H1 (cell line): ENCODE results near the gene SEC31A. TPM values are rescaled to one million over a fixed set of nuclear protein-coding genes. Genes with fewer than 3 reads are reported as not detected.

ENCODE experiments used
- CTCF ChIA-PET: fragments of 300-600 bp; sonication (Branson Sonifier 250); formaldehyde crosslinking; loops from one replicate; lab custom pipeline; 2021; ENCODE audit not compliant: partially characterized antibody; lab: Charles Lee
- POLR2A ChIA-PET: fragments of 300-600 bp; sonication (Branson Sonifier 250); formaldehyde crosslinking; loops from one replicate; lab custom pipeline; 2021; ENCODE audit warnings: inconsistent platforms; ENCODE audit not compliant: partially characterized antibody; lab: Charles Lee
- DNase-seq, 2 experiments: peaks; one replicate each; pipeline versions ENCODE4 v3.0.0 to v3.0.0-alpha.2; 2010 to 2022; ENCODE audit warnings: low spot score in 2 of 2, low read depth in 1 of 2, mixed read lengths in 1 of 2
- FAIRE-seq: peaks from 2 replicates; lab custom pipeline; 2011; peaks lifted over from hg19 to GRCh38; lab: Jason Lieb, UNC
- H2AFZ ChIP-seq: 2 replicates; pipeline ENCODE4 v1.8.1; 2012; ENCODE audit warnings: low read length, inconsistent platforms
- H2AK5ac ChIP-seq: 2 replicates; pipeline ENCODE4 v1.6.1; 2013; ENCODE audit warnings: low read depth, low read length
- H2BK120ac ChIP-seq: replicated peaks from 2 replicates; pipeline ENCODE3; 2013; ENCODE audit warnings: low read depth, low read length, inconsistent platforms
- H2BK12ac ChIP-seq: 2 replicates; pipeline ENCODE4 v1.6.1; 2013; ENCODE audit warnings: low read depth, low read length
- H2BK15ac ChIP-seq: 2 replicates; pipeline ENCODE4 v1.6.1; 2013; ENCODE audit warnings: low read length
- H2BK20ac ChIP-seq: 2 replicates; pipeline ENCODE4 v1.6.1; 2013; ENCODE audit warnings: low read length
- H2BK5ac ChIP-seq: 2 replicates; pipeline ENCODE4 v1.6.1; 2013; ENCODE audit warnings: low read depth, low read length
- H3K14ac ChIP-seq: 2 replicates; pipeline ENCODE4 v1.6.1; 2013; ENCODE audit warnings: inconsistent platforms; ENCODE audit not compliant: insufficient read length
- H3K18ac ChIP-seq: 2 replicates; pipeline ENCODE4 v1.6.1; 2013; ENCODE audit warnings: low read length; ENCODE audit errors: extremely low read depth
- H3K23ac ChIP-seq: 2 replicates; pipeline ENCODE4 v1.6.1; 2013; ENCODE audit warnings: inconsistent platforms; ENCODE audit not compliant: insufficient read length
- H3K23me2 ChIP-seq: 2 replicates; pipeline ENCODE4 v1.6.1; 2013; ENCODE audit warnings: low read depth, low read length
- H3K27ac ChIP-seq: 2 replicates; pipeline ENCODE4 v1.6.1; 2011; ENCODE audit warnings: low read depth, low read length, inconsistent platforms
- H3K27me3 ChIP-seq, 4 experiments: replicated peaks in 1 of 4; 1 replicate in 1 of 4; 2 replicates in 3 of 4; pipeline versions ENCODE4 v1.6.1 to v1.8.1; 2011 to 2013; ENCODE audit warnings: low read length in 3 of 4, mild to moderate bottlenecking in 3 of 4, inconsistent platforms in 2 of 4, mixed read lengths in 2 of 4, moderate library complexity in 1 of 4; ENCODE audit not compliant: control insufficient read depth in 3 of 4, insufficient read depth in 3 of 4; ENCODE audit errors: extremely low read depth in 1 of 4
- H3K36me3 ChIP-seq, 4 experiments: 2 replicates each; pipeline versions ENCODE4 v1.6.1 to v1.8.1; 2011 to 2013; ENCODE audit warnings: mild to moderate bottlenecking in 4 of 4, low read length in 3 of 4, moderate library complexity in 2 of 4, control low read depth in 1 of 4, inconsistent platforms in 1 of 4; ENCODE audit not compliant: insufficient read depth in 4 of 4, control insufficient read depth in 2 of 4
- H3K4ac ChIP-seq: replicated peaks from 2 replicates; pipeline ENCODE3; 2013; ENCODE audit warnings: low read length, low read depth, mixed read lengths, inconsistent platforms; ENCODE audit not compliant: insufficient read length
- H3K4me1 ChIP-seq, 4 experiments: replicated peaks in 1 of 4; 1 replicate in 1 of 4; 2 replicates in 3 of 4; pipeline versions ENCODE4 v1.6.1 to v1.8.1; 2011 to 2013; ENCODE audit warnings: low read length in 3 of 4, inconsistent platforms in 2 of 4, mixed read lengths in 1 of 4; ENCODE audit not compliant: insufficient read depth in 4 of 4, control insufficient read depth in 3 of 4
- H3K4me2 ChIP-seq, 2 experiments: 2 replicates each; pipeline versions ENCODE4 v1.6.1 to v1.8.1; 2011 to 2013; ENCODE audit warnings: low read depth in 2 of 2, low read length in 2 of 2, control low read depth in 1 of 2, inconsistent platforms in 1 of 2, mild to moderate bottlenecking in 1 of 2; ENCODE audit not compliant: insufficient read depth in 1 of 2
- H3K4me3 ChIP-seq, 4 experiments: fragments of 200-600, 300-600 bp in 1 of 4; sonication (generic), shearing (Covaris generic), sonication (Bioruptor Twin) in 1 of 4; 2 replicates each; pipeline versions ENCODE4 v1.5.1 to v1.8.1; 2011 to 2016; ENCODE audit warnings: low read length in 4 of 4, low read depth in 3 of 4, control low read depth in 2 of 4, inconsistent platforms in 2 of 4, mild to moderate bottlenecking in 2 of 4, mixed read lengths in 1 of 4, moderate library complexity in 1 of 4; ENCODE audit not compliant: insufficient read depth in 2 of 4; ENCODE audit errors: extremely low read depth in 1 of 4
- H3K56ac ChIP-seq: replicated peaks from 2 replicates; pipeline ENCODE3; 2013; ENCODE audit warnings: low read depth, mild to moderate bottlenecking, mixed read lengths, low read length, inconsistent platforms; ENCODE audit not compliant: insufficient read length
- H3K79me1 ChIP-seq: 2 replicates; pipeline ENCODE4 v1.6.1; 2013; ENCODE audit warnings: low read depth, low read length, control low read depth
- H3K79me2 ChIP-seq, 2 experiments: 2 replicates each; pipeline versions ENCODE4 v1.6.1 to v1.8.1; 2012 to 2013; ENCODE audit warnings: low read length in 2 of 2, mild to moderate bottlenecking in 2 of 2, inconsistent platforms in 1 of 2; ENCODE audit not compliant: insufficient read depth in 2 of 2, control insufficient read depth in 1 of 2
- H3K9ac ChIP-seq, 4 experiments: replicated peaks in 1 of 4; 1 replicate in 1 of 4; 2 replicates in 3 of 4; pipeline versions ENCODE4 v1.6.1 to v1.8.1; 2011 to 2013; ENCODE audit warnings: low read depth in 3 of 4, low read length in 3 of 4, control low read depth in 2 of 4, mild to moderate bottlenecking in 2 of 4, moderate library complexity in 2 of 4, inconsistent platforms in 1 of 4; ENCODE audit errors: extremely low read depth in 1 of 4
- H3K9me3 ChIP-seq, 2 experiments: 2 replicates each; pipeline versions ENCODE4 v1.6.1 to v1.8.1; 2012 to 2013; ENCODE audit warnings: mild to moderate bottlenecking in 2 of 2, moderate library complexity in 2 of 2, control low read depth in 1 of 2, inconsistent platforms in 1 of 2, low read depth in 1 of 2, low read length in 1 of 2, mixed read lengths in 1 of 2; ENCODE audit not compliant: insufficient read depth in 2 of 2
- H4K20me1 ChIP-seq, 2 experiments: replicated peaks in 1 of 2; 2 replicates each; pipeline versions ENCODE3 to v1.8.1; 2011 to 2013; ENCODE audit warnings: inconsistent platforms in 2 of 2, low read length in 2 of 2, mild to moderate bottlenecking in 1 of 2; ENCODE audit not compliant: insufficient read depth in 2 of 2, control insufficient read depth in 1 of 2
- H4K5ac ChIP-seq: 2 replicates; pipeline ENCODE4 v1.6.1; 2013; ENCODE audit warnings: low read length, low read depth, mixed read lengths, inconsistent platforms; ENCODE audit not compliant: insufficient read length
- H4K8ac ChIP-seq: 2 replicates; pipeline ENCODE4 v1.8.0; 2013; ENCODE audit warnings: mild to moderate bottlenecking, moderate library complexity, low read length, inconsistent platforms; ENCODE audit not compliant: insufficient read depth; ENCODE audit errors: extremely low read depth
- H4K91ac ChIP-seq: replicated peaks from 2 replicates; pipeline ENCODE3; 2013; ENCODE audit warnings: low read length, mixed read lengths, inconsistent platforms; ENCODE audit not compliant: insufficient read length
- GABPA ChIP-seq: IDR thresholded peaks from 2 replicates; pipeline ENCODE4 v1.6.1; 2011; ENCODE audit warnings: mild to moderate bottlenecking, low read length, moderate library complexity, borderline replicate concordance; ENCODE audit not compliant: insufficient read depth
- GTF2F1 ChIP-seq: IDR thresholded peaks from 2 replicates; pipeline ENCODE4 v1.6.1; 2012; ENCODE audit warnings: low read depth, low read length, improper control_type of control experiment, borderline replicate concordance
- KDM5A ChIP-seq: fragments of 200-600 bp; IDR thresholded peaks from 2 replicates; pipeline ENCODE4 v1.7.1; 2012; ENCODE audit warnings: mild to moderate bottlenecking, low read length, inconsistent platforms, mixed read lengths
- NRF1 ChIP-seq: IDR thresholded peaks from 2 replicates; pipeline ENCODE4 v1.6.1; 2011; ENCODE audit warnings: mild to moderate bottlenecking, low read depth, low read length, improper control_type of control experiment
- SIN3A ChIP-seq, 2 experiments: IDR thresholded peaks in 1 of 2; conservative IDR thresholded peaks in 1 of 2; 2 replicates each; pipeline ENCODE4 v1.6.1; 2011 to 2012; ENCODE audit warnings: low read length in 2 of 2, improper control_type of control experiment in 1 of 2, low read depth in 1 of 2, mild to moderate bottlenecking in 1 of 2
- WGBS, 2 experiments: shearing (Covaris generic) in 1 of 2; methylation state at CpG; one replicate each; pipeline versions ENCODE4 v1.1.6 to v1.1.7; 2013 to 2015; ENCODE audit warnings: low lambda C conversion rate in 2 of 2, mixed read lengths in 2 of 2, inconsistent platforms in 1 of 2, low coverage in 1 of 2, missing lambda C conversion rate in 1 of 2; ENCODE audit not compliant: insufficient replicate concordance in 2 of 2, insufficient coverage in 1 of 2, insufficient read length in 1 of 2; ENCODE audit errors: extremely low coverage in 1 of 2, missing lambda C conversion rate in 1 of 2; 5-methylcytosine and 5-hydroxymethylcytosine counted together
- polyA plus RNA-seq, 7 experiments: library from polyadenylated mRNA; depleted of rRNA in 3 of 7; stranded (reverse) in 5 of 7; unstranded in 2 of 7; fragments of >200 nt in 5 of 7; fragments of 200-250 nt in 2 of 7; gene quantifications; 1 replicate in 5 of 7; 2 replicates in 1 of 7; 4 replicates in 1 of 7; pipeline versions ENCODE4 v1.2.1 to v1.2.3, GENCODE V29; 2011 to 2013; ENCODE audit warnings: missing spikeins in 2 of 7, mixed read lengths in 2 of 7
- total RNA-seq: library from RNA; stranded (reverse); fragmentation: NEBNext Ultra II Directional; extraction: Animal tissue kit (Norgen Biotek cat#: 25700); gene quantifications from 2 replicates; pipeline ENCODE4 v1.2.1, GENCODE V29; 2021

The SEC31A gene
- total and polyA plus RNA-seq, 2 of the 8 experiments (the other 6 are each of a cell fraction or from before 2014, with no cell fraction given): 112 to 125 TPM

DNA sequence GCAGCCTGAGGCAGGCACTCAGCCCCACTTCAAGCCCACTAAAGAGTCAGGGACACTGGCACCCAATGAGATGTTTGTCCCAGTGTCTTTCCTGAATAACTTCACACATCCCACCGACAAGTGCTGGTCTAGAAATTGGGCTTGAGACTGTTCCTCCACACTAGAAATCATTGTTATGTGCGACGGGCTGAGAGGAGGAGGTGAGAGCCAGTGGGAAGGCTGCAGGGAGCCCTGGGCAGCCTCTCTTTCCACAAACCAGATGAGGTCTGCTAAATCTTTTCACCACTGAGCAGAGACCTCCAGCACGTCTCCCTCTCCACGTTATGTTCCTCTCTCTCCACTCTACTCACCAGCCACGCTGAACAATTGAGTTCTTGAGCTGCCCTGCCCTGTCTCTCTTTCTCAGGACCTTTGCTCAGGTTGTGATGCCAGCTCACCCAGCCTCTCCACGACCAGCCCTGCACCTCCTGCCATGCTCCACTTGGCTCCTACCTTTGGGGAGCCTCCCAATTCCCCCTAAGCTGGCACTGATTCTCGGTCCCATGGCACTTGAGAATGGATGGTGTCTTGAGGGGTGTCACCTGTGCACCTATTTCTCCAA is 100.8 kb downstream of the SEC31A start:
- no peak overlapping the region for H3K56ac ChIP-seq
- no peak overlapping the region for H4K8ac ChIP-seq
- H2BK120ac ChIP-seq: no peak overlapping the region
- no peak overlapping the region for H3K18ac ChIP-seq
- DNase-seq: no peak
- no peak overlapping the region for H3K4ac ChIP-seq
- POLR2A ChIA-PET: interaction anchor here (0.7 kb wide), 1 partner anchor 81 kb away, joined by 3 read pairs; no protein-coding TSS in a partner anchor
- 68% methylated on average over 8 of the region's 8 CpGs; no CpG with 5 or more reads in 1 of the 2 experiments for WGBS, 2 experiments
- no peak overlapping the region for H4K5ac ChIP-seq
- H3K14ac ChIP-seq: no peak overlapping the region
- no peak overlapping the region for H4K91ac ChIP-seq
- no peak overlapping the region for H2BK12ac ChIP-seq
- H3K9me3 ChIP-seq: peaks cover 5 to 7% of the 10 kb centered on the region in 2 experiments; a peak in 1 of 4 replicates
- H3K23me2 ChIP-seq: no peaks in the 10 kb centered on the region
- H2BK20ac ChIP-seq: no peak overlapping the region
- H3K9ac ChIP-seq: no peak overlapping the region
- H3K4me1 ChIP-seq: no peaks in the 10 kb centered on the region; a peak in 1 of 7 replicates
- no peak overlapping the region for H2BK5ac ChIP-seq
- H2BK15ac ChIP-seq: no peak overlapping the region
- CTCF ChIA-PET: interaction anchor here (0.6 to 3.5 kb wide), 5 partner anchors 48 to 1697 kb away, joined by 3 to 13 read pairs (median 4); no protein-coding TSS in a partner anchor
- H2AK5ac ChIP-seq: no peak overlapping the region
- H4K20me1 ChIP-seq: peaks cover 7 to 28% of the 10 kb centered on the region in 2 experiments
- H3K36me3 ChIP-seq: peaks cover 0 to 6% (median 0%) of the 10 kb centered on the region in 4 experiments; a peak in 1 of 8 replicates
- no peaks in the 10 kb centered on the region for H3K79me1 ChIP-seq
- no peak overlapping the region for H3K4me3 ChIP-seq
- no peak overlapping the region for H2AFZ ChIP-seq
- no peak overlapping the region for H3K27ac ChIP-seq
- no peaks in the 10 kb centered on the region for H3K79me2 ChIP-seq
- peaks cover 69 to 98% (median 94%) of the 10 kb centered on the region in 4 experiments for H3K27me3 ChIP-seq
- FAIRE-seq: no peak
- no peak overlapping the region for H3K23ac ChIP-seq
- no peak overlapping the region for H3K4me2 ChIP-seq
- TF ChIP-seq NRF1 (no peak), GABPA (no peak), GTF2F1 (no peak), KDM5A (no peak), SIN3A (conservative IDR thresholded peaks at IDR 0.05 in 1 of 2, IDR thresholded peaks at IDR 0.05 in 1 of 2; ENCODE audit: low read depth in 1 of 2, low read length in 2 of 2) (no peak)
